WTC11 (cell line): ENCODE measurements around the gene NAT8. TPM values are rescaled to one million over a fixed set of nuclear protein-coding genes. Genes with fewer than 3 reads are reported as not detected.

Source experiments
- ATAC-seq: fragments of 200-7000 bp; cut with Tn5 transposase; 2 replicates; pipeline ENCODE4 v1.10.0; 2021; ENCODE audit warnings: mild to moderate bottlenecking, moderate library complexity
- CTCF ChIA-PET: fragments of 300-600 bp; sonication (Branson Sonifier 250); formaldehyde crosslinking; loops from one replicate; lab custom pipeline; 2021; ENCODE audit warnings: antibody characterized with exemption; lab: Charles Lee
- POLR2A ChIA-PET: fragments of 350-600 bp; sonication (Branson Sonifier 250); formaldehyde crosslinking; loops from one replicate; lab custom pipeline; 2021; ENCODE audit warnings: antibody characterized with exemption; lab: Charles Lee
- DNase-seq: peaks from one replicate; pipeline ENCODE4 v3.0.0; 2021; ENCODE audit warnings: low spot score
- H3K27ac Mint-ChIP-seq: 2 replicates; pipeline ENCODE4 v1.8.0; 2021; ENCODE audit warnings: mixed read lengths
- H3K27me3 Mint-ChIP-seq: 2 replicates; pipeline ENCODE4 v1.8.0; 2021; ENCODE audit warnings: low read depth, mild to moderate bottlenecking, moderate library complexity, mixed read lengths
- H3K36me3 Mint-ChIP-seq: 2 replicates; pipeline ENCODE4 v1.8.0; 2021; ENCODE audit warnings: mixed read lengths
- H3K4me1 Mint-ChIP-seq: 2 replicates; pipeline ENCODE4 v1.8.0; 2022; ENCODE audit warnings: mixed read lengths
- H3K4me3 Mint-ChIP-seq: 2 replicates; pipeline ENCODE4 v1.8.0; 2021; ENCODE audit warnings: mild to moderate bottlenecking, moderate library complexity, mixed read lengths
- H3K9me3 Mint-ChIP-seq: 2 replicates; pipeline ENCODE4 v1.8.0; 2021; ENCODE audit warnings: mixed read lengths
- ATF1 ChIP-seq: sonication (generic); formaldehyde crosslinking; IDR thresholded peaks from 2 replicates; pipeline ENCODE4 v1.8.1; 2023; ENCODE audit warnings: mild to moderate bottlenecking, moderate library complexity, missing genetic modification reagents
- NR1H2 ChIP-seq: sonication (generic); formaldehyde crosslinking; IDR thresholded peaks from 2 replicates; pipeline ENCODE4 v1.9.0; 2021; ENCODE audit warnings: mild to moderate bottlenecking, moderate library complexity, missing genetic modification reagents
- NR3C1 ChIP-seq: sonication (generic); formaldehyde crosslinking; conservative IDR thresholded peaks from 2 replicates; pipeline ENCODE4 v1.8.1; 2023; ENCODE audit warnings: low read depth, mild to moderate bottlenecking, missing genetic modification reagents
- OVOL2 ChIP-seq: fragments of 250-450 bp; sonication (Bioruptor Pico); IDR thresholded peaks from 2 replicates; pipeline ENCODE4 v1.9.0; 2021; ENCODE audit warnings: mild to moderate bottlenecking, borderline replicate concordance
- PRDM15 ChIP-seq: sonication (generic); formaldehyde crosslinking; IDR thresholded peaks from 2 replicates; pipeline ENCODE4 v1.8.0; 2022; ENCODE audit warnings: missing genetic modification reagents
- ZNF138 ChIP-seq: sonication (generic); formaldehyde crosslinking; conservative IDR thresholded peaks from 2 replicates; pipeline ENCODE4 v1.8.1; 2022; ENCODE audit warnings: mild to moderate bottlenecking, moderate library complexity, missing genetic modification reagents
- ZNF396 ChIP-seq: fragments of 250-450 bp; sonication (Bioruptor Pico); IDR thresholded peaks from 2 replicates; pipeline ENCODE4 v1.8.0; 2021; ENCODE audit warnings: mild to moderate bottlenecking, moderate library complexity, borderline replicate concordance
- ZNF671 ChIP-seq: fragments of 250-450 bp; sonication (Bioruptor Pico); IDR thresholded peaks from 2 replicates; pipeline ENCODE4 v1.8.0; 2021; ENCODE audit warnings: mild to moderate bottlenecking
- total RNA-seq: library from RNA; stranded (reverse); gene quantifications from 3 replicates; pipeline ENCODE4 v1.2.3, GENCODE V29; 2021
- TF ChIP-seq, protein P1 (sequence below): fragments of 250-450 bp; sonication (Bioruptor Pico); IDR thresholded peaks from 2 replicates; pipeline ENCODE4 v1.9.0; 2021; ENCODE audit warnings: mild to moderate bottlenecking, borderline replicate concordance
- TF ChIP-seq, protein P2 (sequence below): sonication (generic); formaldehyde crosslinking; IDR thresholded peaks from 2 replicates; pipeline ENCODE4 v1.8.0; 2022; ENCODE audit warnings: mild to moderate bottlenecking, missing genetic modification reagents

The NAT8 gene
- total RNA-seq, 1 experiment from 2014 or later, result not detected

DNA sequence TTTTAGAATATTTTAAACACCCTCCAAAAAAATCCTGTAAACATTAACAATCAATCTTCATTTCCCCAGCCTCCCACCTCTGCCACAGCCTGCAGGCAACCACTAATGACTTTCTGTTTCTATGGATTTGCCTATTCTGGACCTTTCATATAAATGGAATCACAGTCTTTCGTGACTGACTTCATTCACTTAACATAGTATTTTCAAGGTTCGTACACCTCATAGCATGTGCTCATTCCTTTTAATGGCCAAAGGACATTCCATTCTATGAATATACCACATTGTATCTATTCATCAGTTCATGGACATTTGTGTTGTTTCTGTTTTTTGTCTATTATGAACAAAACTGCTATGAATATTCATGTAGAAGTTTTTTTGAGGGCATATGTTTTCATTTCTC, 48.5 kb downstream of the NAT8 start:
- Mint-ChIP-seq H3K9me3 (peaks cover 12% of the 10 kb centered on the region), H3K4me1 (no peaks in the 10 kb centered on the region), H3K27me3 (no peaks in the 10 kb centered on the region), H3K27ac (no peak overlapping the region), H3K36me3 (peaks cover 8% of the 10 kb centered on the region), H3K4me3 (no peak overlapping the region)
- TF ChIP-seq PRDM15 (no peak), ATF1 (no peak), ZNF138 (CRISPR knock-in tag) (no peak), ZNF396 (CRISPR knock-in tag) (no peak), NR1H2 (CRISPR knock-in tag) (no peak), OVOL2 (CRISPR knock-in tag) (no peak), NR3C1 (no peak), ZNF671 (CRISPR knock-in tag) (no peak)
- TF ChIP-seq, protein P1, sequence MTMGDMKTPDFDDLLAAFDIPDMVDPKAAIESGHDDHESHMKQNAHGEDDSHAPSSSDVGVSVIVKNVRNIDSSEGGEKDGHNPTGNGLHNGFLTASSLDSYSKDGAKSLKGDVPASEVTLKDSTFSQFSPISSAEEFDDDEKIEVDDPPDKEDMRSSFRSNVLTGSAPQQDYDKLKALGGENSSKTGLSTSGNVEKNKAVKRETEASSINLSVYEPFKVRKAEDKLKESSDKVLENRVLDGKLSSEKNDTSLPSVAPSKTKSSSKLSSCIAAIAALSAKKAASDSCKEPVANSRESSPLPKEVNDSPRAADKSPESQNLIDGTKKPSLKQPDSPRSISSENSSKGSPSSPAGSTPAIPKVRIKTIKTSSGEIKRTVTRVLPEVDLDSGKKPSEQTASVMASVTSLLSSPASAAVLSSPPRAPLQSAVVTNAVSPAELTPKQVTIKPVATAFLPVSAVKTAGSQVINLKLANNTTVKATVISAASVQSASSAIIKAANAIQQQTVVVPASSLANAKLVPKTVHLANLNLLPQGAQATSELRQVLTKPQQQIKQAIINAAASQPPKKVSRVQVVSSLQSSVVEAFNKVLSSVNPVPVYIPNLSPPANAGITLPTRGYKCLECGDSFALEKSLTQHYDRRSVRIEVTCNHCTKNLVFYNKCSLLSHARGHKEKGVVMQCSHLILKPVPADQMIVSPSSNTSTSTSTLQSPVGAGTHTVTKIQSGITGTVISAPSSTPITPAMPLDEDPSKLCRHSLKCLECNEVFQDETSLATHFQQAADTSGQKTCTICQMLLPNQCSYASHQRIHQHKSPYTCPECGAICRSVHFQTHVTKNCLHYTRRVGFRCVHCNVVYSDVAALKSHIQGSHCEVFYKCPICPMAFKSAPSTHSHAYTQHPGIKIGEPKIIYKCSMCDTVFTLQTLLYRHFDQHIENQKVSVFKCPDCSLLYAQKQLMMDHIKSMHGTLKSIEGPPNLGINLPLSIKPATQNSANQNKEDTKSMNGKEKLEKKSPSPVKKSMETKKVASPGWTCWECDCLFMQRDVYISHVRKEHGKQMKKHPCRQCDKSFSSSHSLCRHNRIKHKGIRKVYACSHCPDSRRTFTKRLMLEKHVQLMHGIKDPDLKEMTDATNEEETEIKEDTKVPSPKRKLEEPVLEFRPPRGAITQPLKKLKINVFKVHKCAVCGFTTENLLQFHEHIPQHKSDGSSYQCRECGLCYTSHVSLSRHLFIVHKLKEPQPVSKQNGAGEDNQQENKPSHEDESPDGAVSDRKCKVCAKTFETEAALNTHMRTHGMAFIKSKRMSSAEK (CRISPR knock-in tag), result no peak
- TF ChIP-seq, protein P2, sequence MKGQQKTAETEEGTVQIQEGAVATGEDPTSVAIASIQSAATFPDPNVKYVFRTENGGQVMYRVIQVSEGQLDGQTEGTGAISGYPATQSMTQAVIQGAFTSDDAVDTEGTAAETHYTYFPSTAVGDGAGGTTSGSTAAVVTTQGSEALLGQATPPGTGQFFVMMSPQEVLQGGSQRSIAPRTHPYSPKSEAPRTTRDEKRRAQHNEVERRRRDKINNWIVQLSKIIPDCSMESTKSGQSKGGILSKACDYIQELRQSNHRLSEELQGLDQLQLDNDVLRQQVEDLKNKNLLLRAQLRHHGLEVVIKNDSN (CRISPR knock-in tag), result no peak
- ChIA-PET POLR2A (no interaction called here), CTCF (no interaction called here)
- DNase-seq (no peak), ATAC-seq (no peak)

Other genes starting within 250 kb of the NAT8 start
- gene TPRKB, start 94.9 kb upstream of the NAT8 start, total RNA-seq, result 27.3 to 30.6 TPM (median 29.8 TPM) in 3 replicates
- gene DUSP11, start 137.7 kb upstream of the NAT8 start, total RNA-seq, result 14.6 to 16.8 TPM (median 15.1 TPM) in 3 replicates
- gene C2orf78, start 141.8 kb upstream of the NAT8 start, total RNA-seq, result 0.21 to 0.39 TPM (median 0.37 TPM) in 3 replicates
- 34.4 to 40.9 TPM (median 35.2 TPM) in 3 replicates for gene STAMBP, start 186.5 kb upstream of the NAT8 start, total RNA-seq